ENCODE measurements around the gene PBX3.
A peak's percentile ranks its signal among the peaks of the same experiment; 100 is the strongest.

PBX3 gene

DNA sequence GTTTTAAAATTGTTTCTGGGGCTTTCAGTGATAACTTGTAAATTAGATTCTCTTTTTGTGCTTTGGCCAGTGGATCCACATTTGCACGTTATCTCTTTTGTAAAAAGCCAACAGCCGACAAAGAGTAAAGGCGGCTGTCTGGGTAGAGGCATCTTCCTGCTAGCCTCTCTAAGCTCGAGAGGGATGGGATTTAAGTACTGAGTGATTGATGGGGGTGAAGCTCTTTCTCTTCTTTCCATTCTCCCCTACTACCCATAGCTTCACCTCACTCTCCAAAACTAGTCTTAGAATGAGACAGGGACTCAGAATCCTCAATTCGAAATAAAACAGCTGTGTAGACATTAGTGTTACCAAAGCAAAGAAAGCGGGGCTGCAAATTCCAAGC lies 3.4 kb downstream of the PBX3 start:
- H3K4me1 ChIP-seq, result peaks cover 3% of the 10 kb centered on the region
- H3K4me2 ChIP-seq (ENCODE audit: low read length), result peak overlapping the region; percentile 80
- no peak overlapping the region for H3K9ac ChIP-seq
- H3K27ac ChIP-seq, result peak overlapping the region; percentile 93
- peaks cover 11% of the 10 kb centered on the region for H3K36me3 ChIP-seq (ENCODE audit: control insufficient read depth, insufficient read depth, low read length)
- no peaks in the 10 kb centered on the region for H3K9me3 ChIP-seq (ENCODE audit: control insufficient read depth, low read length)
- H2AFZ ChIP-seq, result no peak overlapping the region
- peak overlapping the region; percentile 94 for H3K4me3 ChIP-seq (ENCODE audit: low read depth, low read length)
- H3K27me3 ChIP-seq (ENCODE audit: control insufficient read depth, insufficient read depth, low read length), result no peaks in the 10 kb centered on the region
- TF ChIP-seq, protein P1, sequence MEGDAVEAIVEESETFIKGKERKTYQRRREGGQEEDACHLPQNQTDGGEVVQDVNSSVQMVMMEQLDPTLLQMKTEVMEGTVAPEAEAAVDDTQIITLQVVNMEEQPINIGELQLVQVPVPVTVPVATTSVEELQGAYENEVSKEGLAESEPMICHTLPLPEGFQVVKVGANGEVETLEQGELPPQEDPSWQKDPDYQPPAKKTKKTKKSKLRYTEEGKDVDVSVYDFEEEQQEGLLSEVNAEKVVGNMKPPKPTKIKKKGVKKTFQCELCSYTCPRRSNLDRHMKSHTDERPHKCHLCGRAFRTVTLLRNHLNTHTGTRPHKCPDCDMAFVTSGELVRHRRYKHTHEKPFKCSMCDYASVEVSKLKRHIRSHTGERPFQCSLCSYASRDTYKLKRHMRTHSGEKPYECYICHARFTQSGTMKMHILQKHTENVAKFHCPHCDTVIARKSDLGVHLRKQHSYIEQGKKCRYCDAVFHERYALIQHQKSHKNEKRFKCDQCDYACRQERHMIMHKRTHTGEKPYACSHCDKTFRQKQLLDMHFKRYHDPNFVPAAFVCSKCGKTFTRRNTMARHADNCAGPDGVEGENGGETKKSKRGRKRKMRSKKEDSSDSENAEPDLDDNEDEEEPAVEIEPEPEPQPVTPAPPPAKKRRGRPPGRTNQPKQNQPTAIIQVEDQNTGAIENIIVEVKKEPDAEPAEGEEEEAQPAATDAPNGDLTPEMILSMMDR (IDR thresholded peaks at IDR 0.05), result no peak
- peaks cover 24% of the 10 kb centered on the region for H3K79me2 ChIP-seq

GRCh38 chr9:125752070-125752628 lies 5.0 kb downstream of the PBX3 start:
- Histone ChIP-seq H3K4me1 (peaks cover 3% of the 10 kb centered on the region), H3K36me3 (ENCODE audit: control insufficient read depth, insufficient read depth, low read length) (peaks cover 11% of the 10 kb centered on the region), H3K9me3 (ENCODE audit: control insufficient read depth, low read length) (no peaks in the 10 kb centered on the region), H3K27ac (peak overlapping the region; percentile 70), H3K79me2 (peaks cover 28% of the 10 kb centered on the region), H3K27me3 (ENCODE audit: control insufficient read depth, insufficient read depth, low read length) (no peaks in the 10 kb centered on the region), H3K9ac (no peak overlapping the region), H3K4me3 (ENCODE audit: low read depth, low read length) (peak overlapping the region; percentile 94), H2AFZ (no peak overlapping the region), H3K4me2 (ENCODE audit: low read length) (peak overlapping the region; percentile 80)
- TF ChIP-seq, protein P1 (IDR thresholded peaks at IDR 0.05), result no peak

GRCh38 chr9:125754096-125754495 lies 6.9 kb downstream of the PBX3 start:
- TF ChIP-seq, protein P1 (IDR thresholded peaks at IDR 0.05), result no peak
- H3K4me1 ChIP-seq, result peaks cover 5% of the 10 kb centered on the region

DNA sequence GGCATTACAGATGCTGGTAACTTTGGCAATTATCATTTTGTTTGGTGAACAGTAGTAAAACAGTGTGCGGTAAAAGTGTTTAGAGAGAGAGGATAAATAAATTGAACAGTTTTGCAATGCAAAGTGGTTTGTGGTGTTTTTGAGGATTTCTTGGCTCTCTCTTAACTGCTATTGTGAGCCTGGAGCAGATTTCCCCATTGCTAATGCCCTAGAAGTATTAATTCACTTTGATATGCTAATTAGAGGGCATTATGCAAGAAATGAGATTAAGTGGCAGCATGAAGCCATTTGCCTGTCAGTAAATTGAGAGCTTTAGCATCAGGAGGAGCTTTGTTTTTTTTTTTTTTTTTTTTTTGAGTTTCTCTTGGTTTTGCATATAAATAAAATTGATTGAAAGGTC lies 8.2 kb downstream of the PBX3 start:
- no peaks in the 10 kb centered on the region for H3K27me3 ChIP-seq (ENCODE audit: control insufficient read depth, insufficient read depth, low read length)
- H3K36me3 ChIP-seq (ENCODE audit: control insufficient read depth, insufficient read depth, low read length), result no peaks in the 10 kb centered on the region
- H2AFZ ChIP-seq, result no peak overlapping the region
- no peaks in the 10 kb centered on the region for H3K9me3 ChIP-seq (ENCODE audit: control insufficient read depth, low read length)
- H3K27ac ChIP-seq, result no peak overlapping the region
- H3K4me3 ChIP-seq (ENCODE audit: low read depth, low read length), result peak overlapping the region; percentile 52
- no peak overlapping the region for H3K9ac ChIP-seq
- TF ChIP-seq, protein P1 (IDR thresholded peaks at IDR 0.05), result no peak
- peak overlapping the region; percentile 59 for H3K4me2 ChIP-seq (ENCODE audit: low read length)
- peaks cover 30% of the 10 kb centered on the region for H3K79me2 ChIP-seq
- peaks cover 5% of the 10 kb centered on the region for H3K4me1 ChIP-seq

More at GRCh38 chr9:125754096-125754495, 6.9 kb downstream of the PBX3 start:
- peaks cover 28% of the 10 kb centered on the region for H3K79me2 ChIP-seq
- H3K27me3 ChIP-seq (ENCODE audit: control insufficient read depth, insufficient read depth, low read length), result no peaks in the 10 kb centered on the region
- peak overlapping the region; percentile 59 for H3K4me2 ChIP-seq (ENCODE audit: low read length)
- H3K4me3 ChIP-seq (ENCODE audit: low read depth, low read length), result peak overlapping the region; percentile 52
- no peak overlapping the region for H2AFZ ChIP-seq
- H3K9ac ChIP-seq, result no peak overlapping the region
- H3K36me3 ChIP-seq (ENCODE audit: control insufficient read depth, insufficient read depth, low read length), result peaks cover 5% of the 10 kb centered on the region
- H3K27ac ChIP-seq, result peak overlapping the region; percentile 39
- H3K9me3 ChIP-seq (ENCODE audit: control insufficient read depth, low read length), result no peaks in the 10 kb centered on the region

DNA sequence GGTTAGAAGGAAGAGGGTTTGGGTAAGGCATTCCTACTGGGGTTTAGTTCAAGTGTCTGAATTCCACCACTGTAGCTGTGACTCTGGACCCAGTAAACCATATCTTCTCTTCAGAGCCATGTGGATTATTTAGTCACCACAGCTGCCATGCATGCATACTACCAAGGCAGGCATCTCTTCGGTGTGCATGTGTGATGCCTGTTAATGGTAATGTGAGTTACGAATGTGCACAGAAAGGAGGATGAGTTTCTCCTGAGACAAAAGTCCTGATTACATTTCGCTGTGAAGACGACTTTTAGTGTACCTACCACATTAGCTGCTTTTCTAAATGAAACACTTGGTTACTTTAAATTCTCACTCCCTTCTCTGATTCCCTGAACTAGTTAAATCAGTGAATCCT lies 9.3 kb downstream of the PBX3 start:
- Histone ChIP-seq H3K9me3 (ENCODE audit: control insufficient read depth, low read length) (no peaks in the 10 kb centered on the region), H2AFZ (no peak overlapping the region), H3K9ac (no peak overlapping the region), H3K36me3 (ENCODE audit: control insufficient read depth, insufficient read depth, low read length) (no peaks in the 10 kb centered on the region), H3K4me1 (peaks cover 12% of the 10 kb centered on the region), H3K4me3 (ENCODE audit: low read depth, low read length) (peak overlapping the region; percentile 27), H3K27me3 (ENCODE audit: control insufficient read depth, insufficient read depth, low read length) (no peaks in the 10 kb centered on the region), H3K79me2 (peaks cover 28% of the 10 kb centered on the region), H3K4me2 (ENCODE audit: low read length) (peak overlapping the region; percentile 59), H3K27ac (no peak overlapping the region)
- TF ChIP-seq, protein P1 (IDR thresholded peaks at IDR 0.05), result no peak

All from parathyroid adenoma (tissue), 2 donors.